Glomerular visceral epithelial cell (primary cell): Measurements from ENCODE around the gene PCDHB13.
"Not testable (repeated sequence)": the region's sequence is repeated elsewhere in the genome, so short reads cannot be mapped to it uniquely, and the experiment has no call there.

Experiments
- DNase-seq: peaks from one replicate; pipeline ENCODE4 v3.0.0-alpha.2; 2016; ENCODE audit errors: extremely low spot score

Gene PCDHB13

GRCh38 chr5:141213656-141214339 lies at the start of gene PCDHB13:
Gene PCDHB13, plus strand, starts transcription at chr5:141213919. Its CDS starts 205 bp downstream, at chr5:141214124.
- peak; percentile 54 for DNase-seq

- DNase-seq: peak; percentile 37
These were observed 41.1 kb upstream of the PCDHB13 start, which contains the start of gene PCDHB7 for GRCh38 chr5:141172381-141173204. Gene PCDHB7, plus strand, starts transcription at chr5:141172644. Its CDS starts 192 bp downstream, at chr5:141172836.

- not testable (repeated sequence) for DNase-seq
These were observed 39.2 kb upstream of the PCDHB13 start for GRCh38 chr5:141174291-141175104.

- no peak for DNase-seq
These were observed 37.8 kb upstream of the PCDHB13 start for GRCh38 chr5:141175933-141176332.

GRCh38 chr5:141177577-141178191 lies 36.0 kb upstream of the PCDHB13 start, which contains the start of gene PCDHB8:
Gene PCDHB8, plus strand, starts transcription at chr5:141177790. Its CDS starts 245 bp downstream, at chr5:141178035.
- DNase-seq: peak; percentile 36

- DNase-seq: not testable (repeated sequence)
These were observed 34.3 kb upstream of the PCDHB13 start for GRCh38 chr5:141179371-141179770.

- not testable (repeated sequence) for DNase-seq
These were observed 33.8 kb upstream of the PCDHB13 start for GRCh38 chr5:141179876-141180275.

- no peak for DNase-seq
These were observed 33.4 kb upstream of the PCDHB13 start for GRCh38 chr5:141180313-141180712.

GRCh38 chr5:141182248-141182647 lies 31.5 kb upstream of the PCDHB13 start, which contains the start of gene PCDHB16:
Gene PCDHB16, plus strand, starts transcription at chr5:141182387. Its CDS starts 173 bp downstream, at chr5:141182560.
- DNase-seq: peak; percentile 64

- not testable (repeated sequence) for DNase-seq
These were observed 29.4 kb upstream of the PCDHB13 start for GRCh38 chr5:141184117-141184855.

- no peak for DNase-seq
These were observed 26.7 kb upstream of the PCDHB13 start, which contains the start of gene PCDHB9 for GRCh38 chr5:141186897-141187512. Gene PCDHB9, plus strand, starts transcription at chr5:141187161. Its CDS starts 158 bp downstream, at chr5:141187319.

GRCh38 chr5:141188682-141189081 lies 25.0 kb upstream of the PCDHB13 start:
- DNase-seq: not testable (repeated sequence)

- DNase-seq: not testable (repeated sequence)
These were observed 24.6 kb upstream of the PCDHB13 start for GRCh38 chr5:141189131-141189530.

GRCh38 chr5:141192110-141192725 lies 21.5 kb upstream of the PCDHB13 start, which contains the start of gene PCDHB10:
Gene PCDHB10, plus strand, starts transcription at chr5:141192353. Its CDS starts 200 bp downstream, at chr5:141192553.
- peak; percentile 43 for DNase-seq

- not testable (repeated sequence) for DNase-seq
These were observed 19.4 kb upstream of the PCDHB13 start for GRCh38 chr5:141194332-141194731.

- DNase-seq: no peak
These were observed 17.4 kb upstream of the PCDHB13 start for GRCh38 chr5:141196363-141196762.

GRCh38 chr5:141199359-141200235 lies 14.1 kb upstream of the PCDHB13 start, which contains the start of gene PCDHB11:
Gene PCDHB11, plus strand, starts transcription at chr5:141199627. Its CDS starts 148 bp downstream, at chr5:141199775.
- peak; percentile 40 for DNase-seq

GRCh38 chr5:141201126-141201525 lies 12.6 kb upstream of the PCDHB13 start:
- DNase-seq: not testable (repeated sequence)
